Neural progenitor cell (in vitro differentiated cells): ENCODE measurements around the gene CTDP1. TPM values are rescaled to one million over a fixed set of nuclear protein-coding genes. Genes with fewer than 3 reads are reported as not detected.

Source experiments
- DNase-seq: peaks from one replicate; pipeline ENCODE4 v3.0.0-alpha.2; 2016; ENCODE audit warnings: low spot score
- H2AFZ ChIP-seq: fragments of 200-600 bp; sonication (generic); replicated peaks from 2 replicates; pipeline ENCODE4 v1.6.1; 2016; ENCODE audit warnings: antibody characterized with exemption
- H3F3A ChIP-seq: fragments of 200-600 bp; sonication (generic); 2 replicates; pipeline ENCODE4 v1.6.1; 2016; ENCODE audit warnings: antibody characterized with exemption, low read depth
- H3K27ac ChIP-seq: fragments of 200-600 bp; sonication (generic); 2 replicates; pipeline ENCODE4 v1.5.1; 2016; ENCODE audit warnings: mild to moderate bottlenecking
- H3K27me3 ChIP-seq: fragments of 200-600 bp; sonication (generic); 2 replicates; pipeline ENCODE4 v1.6.1; 2016; ENCODE audit warnings: mild to moderate bottlenecking, moderate library complexity
- H3K36me3 ChIP-seq: fragments of 200-600 bp; sonication (generic); 2 replicates; pipeline ENCODE4 v1.5.1; 2016
- H3K4me1 ChIP-seq: fragments of 200-600 bp; sonication (generic); 2 replicates; pipeline ENCODE4 v1.6.1; 2016; ENCODE audit warnings: mixed run types
- H3K4me2 ChIP-seq: fragments of 200-600 bp; sonication (generic); 2 replicates; pipeline ENCODE4 v1.6.1; 2016
- H3K4me3 ChIP-seq: fragments of 200-600 bp; sonication (generic); 2 replicates; pipeline ENCODE4 v1.5.1; 2016
- H3K79me2 ChIP-seq: fragments of 200-600 bp; sonication (generic); 2 replicates; pipeline ENCODE4 v1.6.1; 2016; ENCODE audit warnings: low read depth
- H3K9ac ChIP-seq: fragments of 200-600 bp; sonication (generic); 2 replicates; pipeline ENCODE4 v1.6.1; 2016
- H3K9me3 ChIP-seq: fragments of 200-600 bp; sonication (generic); 2 replicates; pipeline ENCODE4 v1.5.1; 2016; ENCODE audit warnings: low read depth
- H4K20me1 ChIP-seq: fragments of 200-600 bp; sonication (generic); 2 replicates; pipeline ENCODE4 v1.6.1; 2016; ENCODE audit warnings: low read depth
- H3K27ac Mint-ChIP-seq: 3 replicates; pipeline ENCODE4 v1.8.0; 2021; ENCODE audit warnings: mixed read lengths
- H3K27me3 Mint-ChIP-seq: 2 replicates; pipeline ENCODE4 v1.8.0; 2022; ENCODE audit warnings: low read depth, mild to moderate bottlenecking, inconsistent platforms, moderate library complexity, mixed read lengths; ENCODE audit not compliant: insufficient read depth
- H3K36me3 Mint-ChIP-seq: 3 replicates; pipeline ENCODE4 v1.8.0; 2021; ENCODE audit warnings: mixed read lengths
- H3K4me1 Mint-ChIP-seq: 3 replicates; pipeline ENCODE4 v1.8.0; 2021; ENCODE audit warnings: mixed read lengths
- H3K4me3 Mint-ChIP-seq: 3 replicates; pipeline ENCODE4 v1.8.0; 2021; ENCODE audit warnings: mild to moderate bottlenecking, moderate library complexity, mixed read lengths
- H3K9me3 Mint-ChIP-seq: 3 replicates; pipeline ENCODE4 v1.8.0; 2020; ENCODE audit warnings: mixed read lengths
- EZH2 ChIP-seq: fragments of 200-600 bp; sonication (generic); IDR thresholded peaks from 2 replicates; pipeline ENCODE4 v1.6.1; 2017; ENCODE audit warnings: antibody characterized with exemption, mild to moderate bottlenecking, moderate library complexity
- EZH2phosphoT487 ChIP-seq: fragments of 200-600 bp; sonication (generic); IDR thresholded peaks from 2 replicates; pipeline ENCODE4 v1.6.1; 2017; ENCODE audit warnings: antibody characterized with exemption
- total RNA-seq: library from RNA; depleted of rRNA; stranded (reverse); fragments of >200 nt; gene quantifications from 2 replicates; pipeline ENCODE4 v1.2.3, GENCODE V29; 2015; ENCODE audit warnings: low replicate concordance
- TF ChIP-seq, protein P1 (sequence below): fragments of 200-600 bp; sonication (generic); IDR thresholded peaks from 2 replicates; pipeline ENCODE4 v1.5.1; 2017; ENCODE audit warnings: antibody characterized with exemption, mild to moderate bottlenecking

Gene CTDP1
- total RNA-seq, 1 donor from 2014 or later: 11.8 TPM

DNA sequence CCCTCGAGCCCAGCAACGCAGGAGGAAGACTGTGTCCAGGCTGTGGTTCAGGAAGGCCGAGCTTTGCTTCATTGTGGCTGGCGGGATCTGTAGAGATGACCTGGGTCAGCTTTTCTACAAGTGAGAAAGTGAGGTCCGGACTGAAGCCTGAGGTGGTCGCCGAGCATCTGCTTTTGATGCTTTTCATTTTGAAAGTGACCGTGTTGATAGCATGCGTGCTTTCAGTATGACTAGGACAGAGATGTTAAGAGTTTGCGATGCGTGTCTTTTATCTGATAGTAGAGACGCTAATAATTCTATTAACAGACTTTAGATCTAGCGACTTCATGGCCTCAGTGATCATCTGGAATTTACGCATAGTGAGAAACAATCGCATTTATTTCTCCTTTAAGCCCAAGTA is 28.1 kb downstream of the CTDP1 start:
- Histone ChIP-seq H3F3A (no peaks in the 10 kb centered on the region), H3K4me1 (no peaks in the 10 kb centered on the region), H3K27me3 (no peaks in the 10 kb centered on the region), H3K36me3 (no peaks in the 10 kb centered on the region), H4K20me1 (peaks cover 3% of the 10 kb centered on the region), H3K9ac (no peak overlapping the region), H3K4me2 (no peak overlapping the region), H3K79me2 (no peaks in the 10 kb centered on the region), H2AFZ (no peak overlapping the region), H3K27ac (no peak overlapping the region), H3K4me3 (no peak overlapping the region), H3K9me3 (no peaks in the 10 kb centered on the region)
- DNase-seq: no peak
- Mint-ChIP-seq H3K36me3 (peaks cover 13% of the 10 kb centered on the region), H3K4me3 (no peak overlapping the region), H3K27ac (no peak overlapping the region), H3K9me3 (no peaks in the 10 kb centered on the region), H3K4me1 (no peaks in the 10 kb centered on the region), H3K27me3 (peaks cover 4% of the 10 kb centered on the region)
- no peak for TF ChIP-seq EZH2phosphoT487

DNA sequence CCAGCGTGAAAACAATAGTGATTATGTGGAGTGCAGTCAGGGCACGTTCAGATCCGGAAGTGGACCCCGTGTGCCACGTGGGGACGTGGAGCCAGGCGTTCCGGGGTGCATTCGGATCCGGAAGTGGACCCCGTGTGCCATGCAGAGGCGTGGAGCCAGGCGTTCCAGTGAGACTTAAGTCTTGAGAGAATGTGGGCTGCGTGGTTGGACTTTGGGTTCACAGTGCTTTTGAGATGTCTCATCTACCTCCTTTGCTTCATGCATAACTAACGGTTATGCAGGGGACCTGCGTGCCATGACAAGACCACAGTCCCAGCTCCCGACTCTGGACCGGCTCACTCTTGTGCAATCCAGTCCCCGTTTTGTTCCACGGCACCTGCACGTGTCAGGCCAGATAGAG is 28.8 kb downstream of the CTDP1 start:
- H3F3A ChIP-seq: no peaks in the 10 kb centered on the region
- H3K27ac ChIP-seq: no peak overlapping the region
- Mint-ChIP-seq H3K27me3 (peaks cover 5% of the 10 kb centered on the region), H3K27ac (no peak overlapping the region), H3K9me3 (no peaks in the 10 kb centered on the region), H3K4me3 (no peak overlapping the region), H3K36me3 (peaks cover 12% of the 10 kb centered on the region), H3K4me1 (no peaks in the 10 kb centered on the region)
- peaks cover 3% of the 10 kb centered on the region for H4K20me1 ChIP-seq
- no peaks in the 10 kb centered on the region for H3K4me1 ChIP-seq
- TF ChIP-seq EZH2phosphoT487: no peak
- no peak for TF ChIP-seq EZH2
- TF ChIP-seq, protein P1, sequence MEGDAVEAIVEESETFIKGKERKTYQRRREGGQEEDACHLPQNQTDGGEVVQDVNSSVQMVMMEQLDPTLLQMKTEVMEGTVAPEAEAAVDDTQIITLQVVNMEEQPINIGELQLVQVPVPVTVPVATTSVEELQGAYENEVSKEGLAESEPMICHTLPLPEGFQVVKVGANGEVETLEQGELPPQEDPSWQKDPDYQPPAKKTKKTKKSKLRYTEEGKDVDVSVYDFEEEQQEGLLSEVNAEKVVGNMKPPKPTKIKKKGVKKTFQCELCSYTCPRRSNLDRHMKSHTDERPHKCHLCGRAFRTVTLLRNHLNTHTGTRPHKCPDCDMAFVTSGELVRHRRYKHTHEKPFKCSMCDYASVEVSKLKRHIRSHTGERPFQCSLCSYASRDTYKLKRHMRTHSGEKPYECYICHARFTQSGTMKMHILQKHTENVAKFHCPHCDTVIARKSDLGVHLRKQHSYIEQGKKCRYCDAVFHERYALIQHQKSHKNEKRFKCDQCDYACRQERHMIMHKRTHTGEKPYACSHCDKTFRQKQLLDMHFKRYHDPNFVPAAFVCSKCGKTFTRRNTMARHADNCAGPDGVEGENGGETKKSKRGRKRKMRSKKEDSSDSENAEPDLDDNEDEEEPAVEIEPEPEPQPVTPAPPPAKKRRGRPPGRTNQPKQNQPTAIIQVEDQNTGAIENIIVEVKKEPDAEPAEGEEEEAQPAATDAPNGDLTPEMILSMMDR: no peak
- no peak overlapping the region for H3K9ac ChIP-seq
- H3K79me2 ChIP-seq: no peaks in the 10 kb centered on the region
- H3K36me3 ChIP-seq: no peaks in the 10 kb centered on the region
- DNase-seq: no peak
- no peak overlapping the region for H2AFZ ChIP-seq
- no peak overlapping the region for H3K4me3 ChIP-seq
- no peaks in the 10 kb centered on the region for H3K9me3 ChIP-seq
- no peaks in the 10 kb centered on the region for H3K27me3 ChIP-seq
- H3K4me2 ChIP-seq: no peak overlapping the region

DNA sequence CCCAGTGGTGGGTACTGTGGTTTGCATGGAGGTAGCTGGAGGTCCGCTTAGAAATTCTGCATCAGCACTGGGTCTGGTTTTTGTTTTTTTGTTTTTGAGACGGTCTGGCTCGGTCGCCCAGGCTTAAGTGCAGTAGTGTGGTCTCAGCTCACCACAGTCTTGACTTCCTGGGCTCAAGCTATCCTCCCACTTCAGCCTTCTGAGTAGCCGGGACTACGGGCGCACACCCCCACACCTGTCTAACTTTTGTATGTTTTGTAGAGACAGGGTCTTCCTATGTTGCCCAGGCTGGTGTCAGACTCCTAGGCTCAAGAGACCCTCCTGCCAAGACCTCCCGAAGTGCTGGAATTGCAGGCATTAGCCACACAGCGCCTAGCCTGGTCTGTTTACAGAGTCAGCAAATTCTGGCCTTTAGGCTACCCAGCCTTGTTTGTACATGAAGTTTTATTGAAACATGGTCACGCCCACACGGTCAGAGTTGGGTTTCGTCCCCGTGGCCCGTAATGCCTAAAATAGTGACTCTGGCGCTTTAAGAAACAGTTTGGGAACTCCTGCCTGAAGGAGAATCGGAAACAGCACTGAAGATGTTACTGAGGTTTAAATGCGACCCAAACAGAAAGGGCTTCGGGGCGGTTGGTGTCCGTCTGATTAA is 32.7 kb downstream of the CTDP1 start:
- H3K27me3 Mint-ChIP-seq: peaks cover 4% of the 10 kb centered on the region
- Histone ChIP-seq H3K4me2 (no peak overlapping the region), H2AFZ (no peak overlapping the region), H3K4me1 (no peaks in the 10 kb centered on the region), H3K27me3 (no peaks in the 10 kb centered on the region), H3K9ac (no peak overlapping the region), H3K9me3 (no peaks in the 10 kb centered on the region), H3K27ac (no peak overlapping the region), H3K79me2 (no peaks in the 10 kb centered on the region), H3F3A (no peaks in the 10 kb centered on the region), H4K20me1 (no peaks in the 10 kb centered on the region), H3K36me3 (no peaks in the 10 kb centered on the region), H3K4me3 (no peak overlapping the region)
- H3K36me3 Mint-ChIP-seq: peaks cover 5% of the 10 kb centered on the region
- no peak for TF ChIP-seq EZH2
- TF ChIP-seq EZH2phosphoT487: no peak
- TF ChIP-seq, protein P1: no peak
- no peak overlapping the region for H3K27ac Mint-ChIP-seq
- H3K4me1 Mint-ChIP-seq: no peaks in the 10 kb centered on the region
- no peaks in the 10 kb centered on the region for H3K9me3 Mint-ChIP-seq
- DNase-seq: no peak
- no peak overlapping the region for H3K4me3 Mint-ChIP-seq

DNA sequence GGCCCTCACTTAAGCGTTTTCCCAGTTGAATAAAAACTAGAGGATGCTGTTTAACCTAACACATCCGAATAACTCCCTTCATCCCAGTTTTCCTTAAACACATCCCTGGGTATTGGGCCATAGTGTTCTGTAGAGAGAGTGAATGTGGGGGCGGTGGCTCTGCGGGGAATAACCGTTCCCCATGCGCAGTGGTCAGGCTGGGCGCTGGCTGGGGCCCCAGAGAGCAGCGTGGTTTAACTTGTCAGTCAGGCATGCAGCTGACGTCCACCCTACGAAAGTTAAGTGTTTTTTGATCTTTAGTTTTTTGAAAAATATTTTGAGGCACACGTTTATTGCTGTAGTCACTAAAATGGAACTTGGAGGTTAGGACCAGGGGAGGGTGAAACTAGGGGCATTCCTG is 33.7 kb downstream of the CTDP1 start:
- TF ChIP-seq, protein P1: no peak
- TF ChIP-seq EZH2: no peak
- TF ChIP-seq EZH2phosphoT487: no peak
- no peaks in the 10 kb centered on the region for H3K79me2 ChIP-seq
- H3K4me2 ChIP-seq: no peak overlapping the region
- Mint-ChIP-seq H3K27ac (peak overlapping the region; percentile 5), H3K36me3 (peaks cover 5% of the 10 kb centered on the region), H3K9me3 (no peaks in the 10 kb centered on the region), H3K4me3 (no peak overlapping the region), H3K4me1 (no peaks in the 10 kb centered on the region), H3K27me3 (peaks cover 3% of the 10 kb centered on the region)
- H2AFZ ChIP-seq: no peak overlapping the region
- H3K4me3 ChIP-seq: no peak overlapping the region
- no peaks in the 10 kb centered on the region for H4K20me1 ChIP-seq
- DNase-seq: no peak
- H3K4me1 ChIP-seq: no peaks in the 10 kb centered on the region
- H3K9me3 ChIP-seq: no peaks in the 10 kb centered on the region
- no peaks in the 10 kb centered on the region for H3K36me3 ChIP-seq
- no peaks in the 10 kb centered on the region for H3F3A ChIP-seq
- H3K9ac ChIP-seq: no peak overlapping the region
- H3K27ac ChIP-seq: no peak overlapping the region
- no peaks in the 10 kb centered on the region for H3K27me3 ChIP-seq
